ENCODE results near the gene UBE2G2.

GRCh38 chr21:44773291-44773932 is 28.2 kb downstream of the UBE2G2 start:
- TF ChIP-seq, protein P1, sequence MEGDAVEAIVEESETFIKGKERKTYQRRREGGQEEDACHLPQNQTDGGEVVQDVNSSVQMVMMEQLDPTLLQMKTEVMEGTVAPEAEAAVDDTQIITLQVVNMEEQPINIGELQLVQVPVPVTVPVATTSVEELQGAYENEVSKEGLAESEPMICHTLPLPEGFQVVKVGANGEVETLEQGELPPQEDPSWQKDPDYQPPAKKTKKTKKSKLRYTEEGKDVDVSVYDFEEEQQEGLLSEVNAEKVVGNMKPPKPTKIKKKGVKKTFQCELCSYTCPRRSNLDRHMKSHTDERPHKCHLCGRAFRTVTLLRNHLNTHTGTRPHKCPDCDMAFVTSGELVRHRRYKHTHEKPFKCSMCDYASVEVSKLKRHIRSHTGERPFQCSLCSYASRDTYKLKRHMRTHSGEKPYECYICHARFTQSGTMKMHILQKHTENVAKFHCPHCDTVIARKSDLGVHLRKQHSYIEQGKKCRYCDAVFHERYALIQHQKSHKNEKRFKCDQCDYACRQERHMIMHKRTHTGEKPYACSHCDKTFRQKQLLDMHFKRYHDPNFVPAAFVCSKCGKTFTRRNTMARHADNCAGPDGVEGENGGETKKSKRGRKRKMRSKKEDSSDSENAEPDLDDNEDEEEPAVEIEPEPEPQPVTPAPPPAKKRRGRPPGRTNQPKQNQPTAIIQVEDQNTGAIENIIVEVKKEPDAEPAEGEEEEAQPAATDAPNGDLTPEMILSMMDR (IDR thresholded peaks at IDR 0.05), result no peak
- TF ChIP-seq, protein P2, sequence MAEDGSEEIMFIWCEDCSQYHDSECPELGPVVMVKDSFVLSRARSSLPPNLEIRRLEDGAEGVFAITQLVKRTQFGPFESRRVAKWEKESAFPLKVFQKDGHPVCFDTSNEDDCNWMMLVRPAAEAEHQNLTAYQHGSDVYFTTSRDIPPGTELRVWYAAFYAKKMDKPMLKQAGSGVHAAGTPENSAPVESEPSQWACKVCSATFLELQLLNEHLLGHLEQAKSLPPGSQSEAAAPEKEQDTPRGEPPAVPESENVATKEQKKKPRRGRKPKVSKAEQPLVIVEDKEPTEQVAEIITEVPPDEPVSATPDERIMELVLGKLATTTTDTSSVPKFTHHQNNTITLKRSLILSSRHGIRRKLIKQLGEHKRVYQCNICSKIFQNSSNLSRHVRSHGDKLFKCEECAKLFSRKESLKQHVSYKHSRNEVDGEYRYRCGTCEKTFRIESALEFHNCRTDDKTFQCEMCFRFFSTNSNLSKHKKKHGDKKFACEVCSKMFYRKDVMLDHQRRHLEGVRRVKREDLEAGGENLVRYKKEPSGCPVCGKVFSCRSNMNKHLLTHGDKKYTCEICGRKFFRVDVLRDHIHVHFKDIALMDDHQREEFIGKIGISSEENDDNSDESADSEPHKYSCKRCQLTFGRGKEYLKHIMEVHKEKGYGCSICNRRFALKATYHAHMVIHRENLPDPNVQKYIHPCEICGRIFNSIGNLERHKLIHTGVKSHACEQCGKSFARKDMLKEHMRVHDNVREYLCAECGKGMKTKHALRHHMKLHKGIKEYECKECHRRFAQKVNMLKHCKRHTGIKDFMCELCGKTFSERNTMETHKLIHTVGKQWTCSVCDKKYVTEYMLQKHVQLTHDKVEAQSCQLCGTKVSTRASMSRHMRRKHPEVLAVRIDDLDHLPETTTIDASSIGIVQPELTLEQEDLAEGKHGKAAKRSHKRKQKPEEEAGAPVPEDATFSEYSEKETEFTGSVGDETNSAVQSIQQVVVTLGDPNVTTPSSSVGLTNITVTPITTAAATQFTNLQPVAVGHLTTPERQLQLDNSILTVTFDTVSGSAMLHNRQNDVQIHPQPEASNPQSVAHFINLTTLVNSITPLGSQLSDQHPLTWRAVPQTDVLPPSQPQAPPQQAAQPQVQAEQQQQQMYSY (CRISPR knock-in tag; IDR thresholded peaks at IDR 0.05), result no peak
- TF ChIP-seq NR2C2 (CRISPR knock-in tag; IDR thresholded peaks at IDR 0.05), result no peak
- no peak for TF ChIP-seq ZNF138 (CRISPR knock-in tag; conservative IDR thresholded peaks at IDR 0.05)
- no peak for TF ChIP-seq ZNF423 (CRISPR knock-in tag; IDR thresholded peaks at IDR 0.05)
- TF ChIP-seq SP1 (CRISPR knock-in tag; conservative IDR thresholded peaks at IDR 0.05), result no peak
- no peak for TF ChIP-seq ZNF121 (CRISPR knock-in tag; IDR thresholded peaks at IDR 0.05)
- TF ChIP-seq ESRRA (CRISPR knock-in tag; IDR thresholded peaks at IDR 0.05; ENCODE audit: borderline replicate concordance), result no peak
